ENCODE measurements around the gene MAFB.
A peak's percentile ranks its signal among the peaks of the same experiment; 100 is the strongest.
"Not testable (repeated sequence)": the region's sequence is repeated elsewhere in the genome, so short reads cannot be mapped to it uniquely, and the experiment has no call there.

Gene MAFB

DNA sequence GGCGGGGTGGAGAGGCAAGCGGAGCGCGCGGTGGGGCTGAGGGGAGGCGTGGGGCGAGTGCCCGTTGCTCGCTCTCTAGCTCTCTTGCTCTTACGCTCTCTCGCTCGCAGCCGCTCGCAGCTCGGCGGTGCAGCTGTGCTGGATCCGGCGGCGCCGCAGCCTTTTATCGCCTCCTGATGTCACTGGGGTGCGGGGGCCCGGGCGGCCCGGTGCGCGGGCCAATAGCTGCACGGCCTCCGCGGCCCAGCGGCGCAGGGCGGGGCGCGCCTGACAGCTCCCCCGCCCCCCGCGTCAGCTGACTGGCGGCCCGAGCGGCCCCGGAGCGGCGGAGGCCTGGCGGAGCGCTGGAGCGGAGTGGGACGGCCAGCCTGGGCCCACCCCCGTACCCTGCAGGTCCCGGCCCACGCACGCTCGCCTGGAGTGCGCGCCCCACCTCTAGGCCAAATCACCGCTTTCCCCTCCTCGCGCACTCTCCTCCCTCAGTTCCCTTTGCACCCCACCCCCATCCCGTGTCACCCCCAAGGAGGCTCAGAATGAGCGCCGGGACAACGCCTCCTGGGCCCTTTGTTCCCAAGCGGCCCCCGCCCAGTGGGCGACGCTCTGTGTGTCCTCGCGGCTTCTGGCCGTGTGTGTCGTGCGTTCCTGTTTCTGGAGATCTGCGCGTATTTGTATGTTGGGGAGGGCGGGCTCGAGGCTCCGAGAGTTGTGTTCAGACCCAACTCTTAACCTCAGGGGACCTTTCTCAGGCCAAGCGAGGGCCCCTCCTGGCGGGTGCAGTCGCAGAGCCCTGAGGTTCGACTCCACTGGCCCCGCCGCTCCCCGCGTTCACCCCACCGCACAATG, at the start of gene MAFB:
Gene MAFB, minus strand, starts transcription at position 137 of the 843 bp plus-strand sequence. CDS start 386 bp downstream, outside the sequence.
- no peak for TF ChIP-seq ZNF274 (IDR thresholded peaks at IDR 0.05; ENCODE audit: low read depth, low read length)
- peak within 1 kb of the TSS; percentile 14; the same call in 1 of the 2 replicates for H3K4me3 ChIP-seq (ENCODE audit: low read length)

DNA sequence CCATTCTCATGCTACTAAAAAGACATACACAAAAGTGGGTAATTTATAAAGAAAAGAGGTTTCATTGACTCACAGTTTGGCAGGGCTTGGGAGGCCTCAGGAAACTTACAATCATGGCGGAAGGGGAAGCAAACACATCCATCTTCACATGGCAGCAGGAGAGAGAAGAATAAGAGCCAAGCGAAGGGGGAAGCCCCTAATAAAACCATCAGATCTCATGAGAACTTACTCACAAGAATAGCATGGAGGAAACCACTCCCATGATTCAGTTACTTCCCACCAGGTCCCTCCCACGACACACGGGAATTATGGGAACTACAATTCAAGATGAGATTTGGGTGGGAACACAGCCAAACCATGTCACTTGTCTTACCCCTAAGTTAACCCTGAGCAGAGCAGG, 47.4 kb upstream of the MAFB start:
- H3K4me3 ChIP-seq (ENCODE audit: low read length): not testable (repeated sequence)

DNA sequence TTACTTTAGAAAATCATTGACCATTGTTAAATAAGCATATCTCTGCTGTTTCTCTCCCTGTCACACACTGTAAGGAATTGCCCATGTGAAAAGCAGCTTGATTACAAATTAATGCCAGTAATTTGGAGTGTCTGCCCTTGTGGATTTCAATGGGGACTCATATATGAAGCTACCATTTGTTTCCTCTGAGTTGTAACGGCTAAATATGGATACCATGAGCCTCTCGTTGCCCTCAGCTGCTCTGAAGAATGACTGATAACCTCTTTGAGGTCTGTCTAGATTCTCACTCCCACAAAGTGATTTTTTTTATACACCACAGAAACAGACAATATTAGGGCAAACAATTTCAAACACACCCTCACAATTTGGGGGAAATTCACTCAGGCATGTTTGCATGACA, 40.0 kb upstream of the MAFB start:
- H3K4me3 ChIP-seq (ENCODE audit: low read length): no peak overlapping the region
- TF ChIP-seq ZNF274 (IDR thresholded peaks at IDR 0.05; ENCODE audit: low read depth, low read length): no peak

DNA sequence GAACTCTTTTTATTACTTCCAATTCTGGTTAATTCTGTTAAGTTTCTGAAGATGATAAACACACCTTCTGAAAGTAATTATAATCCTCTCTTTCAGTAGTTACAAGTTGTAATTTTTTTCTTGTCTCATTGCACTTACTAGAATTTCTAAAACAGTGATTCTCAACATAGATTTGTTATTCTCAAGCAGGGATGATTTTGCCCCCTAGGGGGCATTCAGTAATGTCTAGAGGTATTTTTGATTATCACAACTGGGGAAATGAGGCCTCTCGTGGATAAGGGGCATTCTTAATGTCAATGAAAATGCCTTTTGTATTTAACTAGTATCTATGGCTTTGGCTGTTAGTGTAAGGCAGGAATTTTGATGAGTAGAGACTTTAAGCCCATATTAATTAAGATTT, 39.4 kb upstream of the MAFB start:
- no peak overlapping the region for H3K4me3 ChIP-seq (ENCODE audit: low read length)
- TF ChIP-seq ZNF274 (IDR thresholded peaks at IDR 0.05; ENCODE audit: low read depth, low read length): no peak

DNA sequence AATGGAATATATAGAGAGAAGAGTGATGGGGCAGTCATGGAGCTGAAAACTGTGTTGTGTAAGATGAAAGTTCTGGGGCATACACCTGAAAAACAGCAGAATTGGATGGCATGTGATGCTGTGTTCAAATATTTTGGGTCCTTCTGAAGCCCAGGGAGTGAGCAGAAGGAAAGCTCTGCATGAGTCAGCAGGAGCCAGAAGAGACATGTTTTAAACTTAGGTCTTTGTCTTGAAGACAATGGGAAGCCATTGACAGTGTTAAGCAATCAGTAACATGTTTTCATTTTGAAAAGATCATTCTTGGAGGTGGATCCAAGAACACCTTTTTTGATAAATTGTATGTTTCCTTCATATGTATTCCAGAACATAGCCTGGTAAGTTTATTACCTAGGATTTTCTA, 38.9 kb upstream of the MAFB start:
- TF ChIP-seq ZNF274 (IDR thresholded peaks at IDR 0.05; ENCODE audit: low read depth, low read length): no peak
- H3K4me3 ChIP-seq (ENCODE audit: low read length): no peak overlapping the region

DNA sequence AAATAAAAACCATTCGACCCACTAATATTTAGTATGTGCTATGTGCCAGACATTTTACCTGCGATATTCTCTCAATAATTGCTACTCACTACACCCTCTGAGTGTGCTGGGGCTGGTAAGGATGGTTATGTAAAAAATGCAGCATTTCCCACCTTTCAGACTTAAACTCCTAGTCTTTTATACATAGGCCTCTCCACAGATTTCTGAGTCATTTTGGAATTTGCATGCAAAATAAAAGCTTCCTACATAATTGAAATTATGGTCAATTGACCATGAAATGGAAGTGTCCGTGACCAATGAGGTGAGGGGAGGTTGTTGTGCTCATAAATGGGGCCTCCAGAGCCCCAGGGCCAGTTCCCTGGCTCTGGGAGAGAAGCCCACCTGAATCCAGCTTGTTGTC, 37.7 kb upstream of the MAFB start:
- H3K4me3 ChIP-seq (ENCODE audit: low read length): no peak overlapping the region
- no peak for TF ChIP-seq ZNF274 (IDR thresholded peaks at IDR 0.05; ENCODE audit: low read depth, low read length)

DNA sequence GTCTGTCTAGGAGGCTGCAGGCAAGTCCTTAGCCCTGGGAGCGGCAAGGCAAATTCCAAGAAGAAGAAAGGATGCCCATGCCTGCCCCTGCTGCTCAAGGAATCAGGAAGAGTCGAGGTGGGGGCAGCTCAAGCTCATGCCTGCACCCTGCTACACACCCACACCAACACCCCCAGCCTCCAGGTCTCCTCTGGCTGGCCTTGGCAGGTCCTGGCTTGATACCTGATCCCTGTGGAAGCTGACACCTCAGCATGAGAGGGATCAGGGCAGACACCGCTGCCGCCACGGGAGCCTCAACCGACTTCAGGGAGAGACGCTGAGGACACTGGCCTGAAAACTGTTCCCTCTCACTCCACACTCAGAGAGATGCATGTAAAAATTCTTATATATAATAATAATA, 35.5 kb upstream of the MAFB start:
- H3K4me3 ChIP-seq (ENCODE audit: low read length): no peak overlapping the region
- no peak for TF ChIP-seq ZNF274 (IDR thresholded peaks at IDR 0.05; ENCODE audit: low read depth, low read length)

DNA sequence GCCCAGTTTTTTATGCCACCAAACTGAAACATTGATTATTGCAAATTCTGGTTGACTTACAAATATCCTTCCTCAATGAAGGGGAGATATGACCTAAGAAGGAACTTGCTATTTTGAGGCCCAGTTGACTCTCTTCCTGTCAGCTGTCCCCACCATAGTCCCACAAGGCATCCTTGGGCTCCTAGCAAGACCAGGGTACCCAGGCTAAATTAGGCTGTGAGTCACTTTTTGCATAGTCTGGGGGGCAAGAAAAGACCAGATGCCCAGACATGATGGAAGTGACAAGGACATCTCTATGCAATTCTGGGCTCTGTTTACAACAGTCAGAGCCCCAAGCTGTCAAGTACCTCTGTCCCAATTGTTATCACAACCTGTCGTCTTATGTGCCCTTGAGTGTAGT, 31.8 kb upstream of the MAFB start:
- H3K4me3 ChIP-seq (ENCODE audit: low read length): no peak overlapping the region
- no peak for TF ChIP-seq ZNF274 (IDR thresholded peaks at IDR 0.05; ENCODE audit: low read depth, low read length)

DNA sequence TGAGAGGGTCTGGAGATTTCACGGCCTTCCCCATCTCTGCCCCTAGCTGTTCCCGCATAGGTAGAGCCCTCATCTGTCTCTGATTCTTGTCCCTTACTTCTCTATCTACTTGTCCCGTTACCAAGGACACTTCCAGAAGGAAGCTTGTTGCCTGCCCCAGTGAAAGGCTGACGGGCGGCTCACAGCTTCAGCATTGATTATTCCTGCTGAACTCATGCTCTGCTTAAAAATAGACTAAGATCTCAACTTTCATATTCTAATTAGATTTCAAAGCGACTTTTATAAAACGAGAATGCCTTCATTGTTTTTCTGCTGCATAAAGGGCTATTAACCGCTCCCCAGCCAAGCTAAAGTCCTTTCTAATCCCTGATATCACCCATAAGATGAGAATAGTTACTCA, 31.1 kb upstream of the MAFB start:
- no peak for TF ChIP-seq ZNF274 (IDR thresholded peaks at IDR 0.05; ENCODE audit: low read depth, low read length)
- H3K4me3 ChIP-seq (ENCODE audit: low read length): no peak overlapping the region

DNA sequence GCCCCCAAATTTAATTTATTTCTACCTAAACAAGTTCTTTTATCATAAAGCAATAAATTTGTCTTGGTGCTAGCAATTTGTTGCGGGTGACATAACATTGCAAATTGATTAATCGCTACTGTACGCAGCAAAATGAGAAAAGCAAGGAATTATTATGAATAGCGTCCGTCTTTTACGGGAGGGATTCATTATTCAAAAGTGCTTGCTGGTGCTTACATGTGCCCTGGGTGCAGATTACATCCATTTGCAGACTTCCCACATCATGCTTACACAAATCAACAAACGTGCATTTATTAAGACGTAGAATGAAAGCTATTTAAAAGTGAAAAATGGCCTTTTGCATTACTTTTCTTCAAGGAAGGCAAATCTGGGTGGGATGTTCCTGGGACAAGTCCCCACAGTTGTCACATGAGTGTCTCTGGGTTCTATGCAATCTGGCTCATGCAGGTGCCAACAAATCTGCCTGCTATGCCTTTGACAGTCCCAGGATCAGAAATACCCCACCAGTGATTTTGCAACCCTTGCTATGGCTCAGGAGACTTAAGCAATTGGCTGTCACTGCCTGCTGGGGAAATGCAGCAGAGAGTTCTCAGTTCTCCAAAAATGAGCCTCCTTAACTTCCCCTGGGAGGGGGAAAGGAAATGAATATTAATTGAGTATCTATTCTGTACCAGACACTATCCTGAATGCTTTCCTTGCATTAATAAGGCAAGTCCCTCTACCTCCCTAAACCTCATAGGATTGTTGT, 30.1 kb upstream of the MAFB start:
- no peak overlapping the region for H3K4me3 ChIP-seq (ENCODE audit: low read length)
- no peak for TF ChIP-seq ZNF274 (IDR thresholded peaks at IDR 0.05; ENCODE audit: low read depth, low read length)

DNA sequence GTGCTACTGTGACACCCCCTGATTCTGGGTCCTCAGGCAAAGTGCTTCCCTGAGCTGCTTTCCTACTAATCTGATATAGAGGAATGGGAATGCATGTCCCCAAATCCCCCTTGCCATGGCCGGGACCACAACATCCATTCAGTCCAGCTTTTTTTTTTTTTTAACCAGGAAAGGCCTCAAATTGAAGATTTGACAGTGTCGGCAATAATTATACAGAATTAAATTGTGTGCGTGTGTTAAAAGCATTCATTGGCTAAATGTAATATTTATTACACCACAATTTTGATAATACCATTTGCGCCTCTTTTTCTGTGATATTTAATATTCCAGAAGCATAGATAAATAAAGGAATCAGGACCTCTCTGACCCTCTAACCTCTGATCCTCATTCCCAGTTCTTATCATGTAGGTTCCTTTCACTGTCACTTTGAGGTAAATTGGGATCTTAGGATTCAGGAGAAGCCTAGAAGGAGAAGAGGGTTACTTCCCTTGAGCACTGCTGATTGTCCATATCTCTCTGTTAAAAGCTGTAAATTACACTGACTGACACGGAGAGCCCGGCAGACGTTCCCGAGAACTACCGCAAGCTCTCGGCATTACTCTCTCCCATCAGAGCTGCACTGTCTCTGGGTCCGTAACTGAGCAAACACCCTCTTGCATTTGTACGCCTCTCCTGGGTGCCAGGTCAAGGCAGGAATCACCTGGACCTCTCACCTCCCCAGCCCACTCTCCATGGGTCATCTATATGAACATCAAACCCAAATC, 29.4 kb upstream of the MAFB start:
- TF ChIP-seq ZNF274 (IDR thresholded peaks at IDR 0.05; ENCODE audit: low read depth, low read length): no peak
- H3K4me3 ChIP-seq (ENCODE audit: low read length): no peak overlapping the region

DNA sequence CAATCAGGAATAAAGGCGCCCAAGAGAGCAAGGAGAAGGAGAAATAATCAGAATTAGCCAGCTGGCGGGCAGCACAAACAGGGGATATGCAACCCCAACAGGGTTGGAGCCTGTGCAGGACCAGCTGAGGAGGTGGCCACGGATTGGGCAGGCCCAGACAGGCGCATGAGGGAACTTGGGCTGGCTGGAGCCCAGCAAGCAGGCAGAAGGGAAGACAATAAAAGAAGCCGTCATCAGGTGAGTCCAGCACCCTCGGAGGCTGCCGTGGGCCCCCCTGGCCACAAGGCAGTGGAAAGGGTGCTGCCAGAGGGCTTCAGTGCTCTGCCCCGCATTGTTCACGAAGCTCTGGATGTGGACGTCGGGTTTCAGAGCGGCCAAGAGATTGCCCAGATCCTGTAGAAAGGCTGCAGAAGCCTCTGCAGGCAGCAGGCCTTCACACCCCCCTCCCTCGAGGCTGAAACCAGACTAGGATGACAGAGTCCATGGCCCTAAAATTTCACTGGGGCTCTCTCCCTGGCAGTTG, 28.4 kb upstream of the MAFB start:
- TF ChIP-seq ZNF274 (IDR thresholded peaks at IDR 0.05; ENCODE audit: low read depth, low read length): no peak
- no peak overlapping the region for H3K4me3 ChIP-seq (ENCODE audit: low read length)

DNA sequence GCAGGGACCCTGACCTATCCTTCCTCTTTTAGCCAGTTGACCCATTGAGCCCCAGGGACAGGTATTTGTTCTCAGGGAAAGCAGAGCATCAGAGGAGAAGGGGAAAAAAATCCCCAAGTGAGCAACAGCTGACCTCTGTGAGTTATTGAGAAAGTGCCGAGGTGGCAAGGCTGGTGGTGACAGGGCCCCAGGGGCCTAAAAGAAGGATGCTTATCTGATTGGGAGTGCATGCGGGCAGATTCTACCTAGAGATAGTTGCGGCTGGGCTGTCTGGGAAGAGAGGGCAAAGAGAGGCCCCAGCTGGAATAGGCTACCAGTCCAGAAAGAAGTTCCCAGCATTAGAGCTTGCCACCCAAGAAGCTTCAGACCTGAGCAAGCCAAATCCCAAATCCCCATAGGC, 26.5 kb upstream of the MAFB start:
- TF ChIP-seq ZNF274 (IDR thresholded peaks at IDR 0.05; ENCODE audit: low read depth, low read length): no peak
- H3K4me3 ChIP-seq (ENCODE audit: low read length): no peak overlapping the region

DNA sequence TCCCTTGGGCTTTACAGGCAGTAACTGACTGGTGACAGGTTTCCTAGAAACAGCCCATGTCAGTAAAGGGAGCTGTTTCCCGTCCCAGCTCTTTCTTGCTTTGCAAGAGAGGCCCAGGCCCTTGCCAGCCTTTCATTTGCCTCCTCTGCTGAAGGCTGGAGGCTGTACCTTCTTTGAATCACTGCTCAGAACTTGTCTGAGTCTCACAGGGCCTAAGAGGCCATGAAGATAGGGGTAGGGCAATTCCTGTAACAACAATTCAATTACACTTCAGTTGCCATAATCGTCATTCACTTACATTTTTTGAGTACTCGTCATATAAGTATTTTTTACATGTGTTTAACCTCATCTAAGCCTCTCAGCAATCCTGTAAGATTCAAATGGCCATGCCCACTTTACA, 25.9 kb upstream of the MAFB start:
- no peak for TF ChIP-seq ZNF274 (IDR thresholded peaks at IDR 0.05; ENCODE audit: low read depth, low read length)
- no peak overlapping the region for H3K4me3 ChIP-seq (ENCODE audit: low read length)
